Right lobe of liver (tissue), 6 donors: ENCODE measurements around the gene HOXD9. TPM values are rescaled to one million over a fixed set of nuclear protein-coding genes. Genes with fewer than 3 reads are reported as not detected.

ENCODE experiments used
- ATAC-seq, 4 donors: fragments of 200-7000 bp; cut with Tn5 transposase; one replicate each; pipeline ENCODE4 v1.9.1; 2020; ENCODE audit warnings: mild to moderate bottlenecking in 4 of 4, moderate library complexity in 4 of 4
- DNase-seq, 3 donors: peaks; one replicate each; pipeline ENCODE4 v3.0.0-alpha.2; 2020
- H3K27ac ChIP-seq, 3 donors: fragments of 200-600 bp; one replicate each; pipeline ENCODE4 v1.8.0; 2022
- H3K27me3 ChIP-seq, 2 donors: fragments of 200-600 bp; one replicate each; pipeline ENCODE4 v1.8.0; 2022
- H3K36me3 ChIP-seq, 4 donors: fragments of 200-600 bp; sonication (generic) in 1 of 4; one replicate each; pipeline versions ENCODE4 v1.5.1 to v1.8.0; 2017 to 2022; ENCODE audit warnings: control low read depth in 1 of 4
- H3K4me1 ChIP-seq, 4 donors: fragments of 200-600 bp; sonication (generic) in 1 of 4; one replicate each; pipeline versions ENCODE4 v1.5.1 to v1.8.0; 2017 to 2022; ENCODE audit warnings: control low read depth in 1 of 4
- H3K4me3 ChIP-seq, 3 donors: fragments of 200-600 bp; one replicate each; pipeline ENCODE4 v1.8.0; 2022
- H3K9me3 ChIP-seq, 4 donors: fragments of 200-600 bp; sonication (generic) in 1 of 4; one replicate each; pipeline versions ENCODE4 v1.5.1 to v1.8.0; 2017 to 2022; ENCODE audit warnings: control low read depth in 1 of 4
- POLR2A ChIP-seq: fragments of 450-650 bp; IDR thresholded peaks from one replicate; pipeline ENCODE4 v1.6.1; 2017; ENCODE audit warnings: antibody characterized with exemption, mild to moderate bottlenecking
- WGBS: methylation state at CpG from one replicate; pipeline ENCODE4 v1.1.6; 2018; ENCODE audit warnings: low coverage, low lambda C conversion rate; ENCODE audit not compliant: insufficient coverage; ENCODE audit errors: missing lambda C conversion rate; 5-methylcytosine and 5-hydroxymethylcytosine counted together
- intact Hi-C, 2 donors: fragments of 100-400 bp; cut with DNase I; formaldehyde crosslinking; loops; one replicate each; pipeline versions ENCODE4 v1.11.2 to v1.14.1; 2022
- total RNA-seq, 6 experiments: library from RNA; depleted of rRNA in 2 of 6; stranded (reverse); fragments of >200 nt in 2 of 6; fragmentation: NEBNext Ultra II Directional in 3 of 6; extraction: Animal tissue kit (Norgen Biotek cat#: 25700) in 3 of 6; gene quantifications; one replicate each; pipeline versions ENCODE4 v1.1.0 to v1.2.4, GENCODE V29; 2016 to 2023
- TF ChIP-seq, protein P1 (sequence below), 4 donors: fragments of 200-600 bp in 3 of 4; fragments of 450-650 bp in 1 of 4; IDR thresholded peaks; one replicate each; pipeline versions ENCODE4 v1.5.1 to v1.8.0; 2016 to 2022; ENCODE audit warnings: antibody characterized with exemption in 4 of 4, mild to moderate bottlenecking in 2 of 4
- donor health status: DM: no; HTN: yes; CAD: no.
- donor health status: DM: no; HTN: no; CAD: no.
- donor health status: DM: no; HTN: no; CAD: no.
- donor health status: DM: no; HTN: yes; CAD: no.
- donor health status: DM: no; HTN: yes; CAD: no.

Gene HOXD9
- total RNA-seq, 6 experiments from 2014 or later: 0.25 TPM; not detected in 5

DNA sequence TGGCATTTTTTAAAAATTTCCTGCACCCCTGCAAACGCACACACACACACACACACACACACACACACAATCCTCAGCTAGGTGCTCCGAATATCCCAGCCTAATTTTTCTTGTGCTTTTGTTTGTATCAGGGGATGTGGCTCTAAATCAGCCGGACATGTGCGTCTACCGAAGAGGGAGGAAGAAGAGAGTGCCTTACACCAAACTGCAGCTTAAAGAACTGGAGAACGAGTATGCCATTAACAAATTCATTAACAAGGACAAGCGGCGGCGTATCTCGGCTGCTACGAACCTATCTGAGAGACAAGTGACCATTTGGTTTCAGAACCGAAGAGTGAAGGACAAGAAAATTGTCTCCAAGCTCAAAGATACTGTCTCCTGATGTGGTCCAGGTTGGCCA is 28.2 kb upstream of the HOXD9 start:
- Histone ChIP-seq H3K36me3 (no peaks in the 10 kb centered on the region), H3K27ac (no peak overlapping the region), H3K4me1 (peaks cover 0 to 23% (median 6%) of the 10 kb centered on the region in 4 donors), H3K4me3 (no peak overlapping the region), H3K27me3 (peaks cover 19 to 83% of the 10 kb centered on the region in 2 donors), H3K9me3 (no peaks in the 10 kb centered on the region)
- whole genome bisulfite sequencing: 4% methylated on average over 12 of the region's 12 CpGs
- no peak for TF ChIP-seq POLR2A
- TF ChIP-seq, protein P1, sequence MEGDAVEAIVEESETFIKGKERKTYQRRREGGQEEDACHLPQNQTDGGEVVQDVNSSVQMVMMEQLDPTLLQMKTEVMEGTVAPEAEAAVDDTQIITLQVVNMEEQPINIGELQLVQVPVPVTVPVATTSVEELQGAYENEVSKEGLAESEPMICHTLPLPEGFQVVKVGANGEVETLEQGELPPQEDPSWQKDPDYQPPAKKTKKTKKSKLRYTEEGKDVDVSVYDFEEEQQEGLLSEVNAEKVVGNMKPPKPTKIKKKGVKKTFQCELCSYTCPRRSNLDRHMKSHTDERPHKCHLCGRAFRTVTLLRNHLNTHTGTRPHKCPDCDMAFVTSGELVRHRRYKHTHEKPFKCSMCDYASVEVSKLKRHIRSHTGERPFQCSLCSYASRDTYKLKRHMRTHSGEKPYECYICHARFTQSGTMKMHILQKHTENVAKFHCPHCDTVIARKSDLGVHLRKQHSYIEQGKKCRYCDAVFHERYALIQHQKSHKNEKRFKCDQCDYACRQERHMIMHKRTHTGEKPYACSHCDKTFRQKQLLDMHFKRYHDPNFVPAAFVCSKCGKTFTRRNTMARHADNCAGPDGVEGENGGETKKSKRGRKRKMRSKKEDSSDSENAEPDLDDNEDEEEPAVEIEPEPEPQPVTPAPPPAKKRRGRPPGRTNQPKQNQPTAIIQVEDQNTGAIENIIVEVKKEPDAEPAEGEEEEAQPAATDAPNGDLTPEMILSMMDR (IDR thresholded peaks at IDR 0.05): no peak
- DNase-seq: no peak
- intact Hi-C loops: loop anchor here in 1 of 2 donors (10.0 kb wide), 1 partner anchor 740 kb away; no protein-coding TSS in a partner anchor
- ATAC-seq: no peak

DNA sequence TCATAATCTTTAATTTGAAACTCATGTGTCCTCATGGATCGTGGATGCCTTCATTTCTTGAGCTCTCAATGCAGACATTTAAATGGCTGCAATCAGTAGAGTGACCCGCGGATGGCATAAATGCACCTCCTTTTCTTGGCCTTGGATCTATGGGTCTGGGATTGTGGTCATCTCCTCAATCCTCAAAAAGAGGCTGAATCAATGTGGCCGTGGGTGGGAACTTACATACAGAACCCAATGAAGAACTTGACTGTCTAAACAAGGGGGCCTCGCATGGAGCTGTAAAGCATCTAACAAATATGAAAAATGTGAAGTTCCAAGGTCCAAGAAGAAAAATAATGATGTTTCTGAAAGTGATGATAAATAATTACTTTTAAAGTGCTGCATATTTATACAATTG is 27.1 kb upstream of the HOXD9 start:
- Histone ChIP-seq H3K27ac (no peak overlapping the region), H3K27me3 (peaks cover 13 to 83% of the 10 kb centered on the region in 2 donors), H3K9me3 (no peaks in the 10 kb centered on the region), H3K36me3 (no peaks in the 10 kb centered on the region), H3K4me1 (peaks cover 0 to 23% (median 6%) of the 10 kb centered on the region in 4 donors), H3K4me3 (no peak overlapping the region)
- TF ChIP-seq POLR2A: no peak
- TF ChIP-seq, protein P1 (IDR thresholded peaks at IDR 0.05): no peak
- no peak for DNase-seq
- intact Hi-C loops: loop anchor here in 1 of 2 donors (10.0 kb wide), 1 partner anchor 741 kb away; no protein-coding TSS in a partner anchor
- 6% methylated on average over 5 of the region's 5 CpGs for WGBS
- no peak for ATAC-seq

DNA sequence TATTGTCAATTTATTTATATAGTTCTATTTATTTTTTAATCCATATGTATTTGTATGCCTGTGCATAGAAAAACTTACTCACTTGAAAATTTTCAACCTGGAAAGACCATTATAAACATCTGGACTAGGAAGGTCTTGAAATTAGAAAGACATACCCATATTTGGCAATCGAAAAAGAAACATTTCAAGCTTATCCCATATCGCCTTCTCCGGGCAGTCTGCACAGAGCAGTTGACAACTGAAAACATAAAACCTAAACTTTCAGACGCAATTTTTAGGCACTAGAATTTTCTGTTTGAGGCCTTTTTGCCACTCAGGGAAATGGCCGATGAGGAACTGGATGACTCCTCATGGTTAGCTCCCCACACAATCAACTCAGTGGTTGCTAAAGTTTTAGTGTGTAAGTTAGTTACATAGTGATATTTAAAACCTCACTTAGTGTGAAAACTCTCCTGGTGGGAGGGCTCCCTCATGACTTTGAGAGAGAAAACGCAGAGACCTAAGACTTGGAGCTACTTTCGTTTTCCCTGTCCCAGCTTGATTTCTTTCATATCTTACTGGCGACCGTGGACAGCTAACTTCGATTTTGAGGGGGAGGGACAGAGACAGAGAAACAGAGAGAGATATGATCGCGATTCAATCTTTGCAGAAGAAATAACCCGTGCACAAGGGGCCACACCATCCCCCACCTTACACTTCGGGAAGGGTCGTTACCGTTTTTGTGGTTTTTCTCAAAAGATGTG is 26.1 kb upstream of the HOXD9 start:
- 5% methylated on average over 16 of the region's 16 CpGs for WGBS
- Histone ChIP-seq H3K36me3 (no peaks in the 10 kb centered on the region), H3K4me1 (peaks cover 0 to 23% (median 6%) of the 10 kb centered on the region in 4 donors), H3K27me3 (peaks cover 14 to 90% of the 10 kb centered on the region in 2 donors), H3K4me3 (peak overlapping the region in 1 of 3 donors; percentile 29), H3K27ac (no peak overlapping the region), H3K9me3 (no peaks in the 10 kb centered on the region)
- peak in 1 of 4 donors; percentile 29 for ATAC-seq
- intact Hi-C loops: loop anchor here in 1 of 2 donors (10.0 kb wide), 1 partner anchor 742 kb away; no protein-coding TSS in a partner anchor
- TF ChIP-seq POLR2A: no peak
- TF ChIP-seq, protein P1 (IDR thresholded peaks at IDR 0.05): no peak
- no peak for DNase-seq

DNA sequence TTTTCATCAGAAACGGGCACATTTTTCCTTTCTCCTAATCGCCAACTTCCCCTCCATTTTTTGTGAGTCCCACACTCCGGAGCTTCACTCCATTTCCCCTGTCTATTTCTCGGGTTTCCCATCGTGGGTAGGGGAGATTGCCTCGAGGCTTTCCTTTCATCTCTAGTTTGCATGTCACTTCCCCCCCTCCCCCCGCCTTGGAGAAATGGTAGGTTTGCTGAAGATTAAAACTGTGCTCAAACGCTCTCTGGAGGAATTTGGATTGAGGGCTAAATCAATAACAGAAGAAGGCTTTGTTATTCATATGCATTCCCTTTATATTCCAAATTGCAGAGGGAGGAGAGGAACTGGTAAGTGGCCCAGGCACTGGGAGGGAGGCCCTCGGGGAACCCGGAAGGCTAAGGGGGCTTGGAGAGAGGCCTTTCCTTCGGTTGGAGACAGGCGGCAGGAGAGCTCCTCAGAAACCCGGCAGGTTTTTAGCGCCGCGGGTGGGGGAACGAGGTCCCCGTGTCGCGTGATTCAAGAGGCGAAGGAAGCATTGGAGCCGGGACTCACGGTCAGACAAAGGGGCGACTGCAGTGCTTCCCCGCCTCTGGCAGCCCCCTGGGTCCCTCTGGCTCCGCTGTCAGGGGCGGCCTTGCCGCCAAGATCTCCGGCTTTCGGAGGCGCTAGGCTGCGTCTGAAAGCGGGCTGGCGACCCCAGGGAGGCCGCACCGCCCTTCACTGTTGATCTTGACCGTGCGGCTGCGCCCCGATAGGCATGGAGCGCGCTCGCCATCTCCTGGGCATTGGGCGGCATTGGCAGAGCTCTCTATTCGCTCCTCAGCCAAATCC is 25.3 kb upstream of the HOXD9 start:
- H3K4me1 ChIP-seq: peaks cover 0 to 23% (median 6%) of the 10 kb centered on the region in 4 donors

More for the DNA sequence above, 25.3 kb upstream of the HOXD9 start:
- 2% methylated on average over 19 of the region's 45 CpGs for WGBS
- no peaks in the 10 kb centered on the region for H3K36me3 ChIP-seq
- peak; percentile 93 to 97 (median 94) for ATAC-seq
- intact Hi-C loops: loop anchor here in 1 of 2 donors (10.0 kb wide), 1 partner anchor 742 kb away; no protein-coding TSS in a partner anchor
- peaks cover 22 to 92% of the 10 kb centered on the region in 2 donors for H3K27me3 ChIP-seq
- no peaks in the 10 kb centered on the region for H3K9me3 ChIP-seq
- TF ChIP-seq, protein P1 (IDR thresholded peaks at IDR 0.05): peak; percentile 76 to 91 (median 86)
- no peak for TF ChIP-seq POLR2A
- peak; percentile 68 to 70 (median 69) for DNase-seq
- H3K4me3 ChIP-seq: peak overlapping the region; percentile 16 to 41 (median 29)
- no peak overlapping the region for H3K27ac ChIP-seq
